Measurements from ENCODE around the gene HTATIP2. TPM values are rescaled to one million over a fixed set of nuclear protein-coding genes. Genes with fewer than 3 reads are reported as not detected.

The HTATIP2 gene
- total RNA-seq, 1 donor from 2014 or later, result 25.4 TPM

GRCh38 chr11:20337526-20338154 is 25.9 kb upstream of the HTATIP2 start:
- DNase-seq (ENCODE audit: low read depth) (peak; percentile 12), FAIRE-seq (no peak)
- Histone ChIP-seq H3K36me3 (ENCODE audit: insufficient read depth, low read length) (no peaks in the 10 kb centered on the region), H3K27me3 (ENCODE audit: insufficient read depth, low read length) (peaks cover 40% of the 10 kb centered on the region), H3K4me1 (ENCODE audit: insufficient read depth, low read length) (no peaks in the 10 kb centered on the region), H3K4me3 (ENCODE audit: insufficient read depth, low read depth, low read length) (no peak overlapping the region), H3K4me2 (ENCODE audit: low read length) (no peak overlapping the region), H2AFZ (ENCODE audit: low read depth, low read length) (no peak overlapping the region), H3K9me3 (ENCODE audit: insufficient read depth, low read depth, low read length) (no peaks in the 10 kb centered on the region), H4K20me1 (ENCODE audit: insufficient read depth, low read length) (no peaks in the 10 kb centered on the region), H3K79me2 (ENCODE audit: insufficient read depth, low read length) (no peaks in the 10 kb centered on the region), H3K9ac (ENCODE audit: low read length) (no peak overlapping the region), H3K27ac (ENCODE audit: low read depth, low read length) (no peak overlapping the region)
- Mint-ChIP-seq H3K27me3 (ENCODE audit: low read depth, unreplicated experiment) (peaks cover 25% of the 10 kb centered on the region), H3K4me3 (ENCODE audit: unreplicated experiment) (no peak overlapping the region), H3K4me1 (ENCODE audit: low read depth, unreplicated experiment) (no peaks in the 10 kb centered on the region), H3K27ac (ENCODE audit: unreplicated experiment) (no peak overlapping the region), H3K36me3 (ENCODE audit: low read depth, unreplicated experiment) (no peaks in the 10 kb centered on the region), H3K9me3 (ENCODE audit: unreplicated experiment) (no peaks in the 10 kb centered on the region)
- peak; percentile 42 for TF ChIP-seq CTCF (IDR thresholded peaks at IDR 0.05; ENCODE audit: insufficient read depth, low read depth, low read length)
- no peak for TF ChIP-seq EZH2 (IDR thresholded peaks at IDR 0.05; ENCODE audit: insufficient read depth, low read length)

GRCh38 chr11:20342347-20343141 is 21.0 kb upstream of the HTATIP2 start:
- H3K36me3 Mint-ChIP-seq (ENCODE audit: low read depth, unreplicated experiment), result peaks cover 2% of the 10 kb centered on the region
- H3K9ac ChIP-seq (ENCODE audit: low read length), result no peak overlapping the region
- H3K27me3 Mint-ChIP-seq (ENCODE audit: low read depth, unreplicated experiment), result peaks cover 43% of the 10 kb centered on the region
- H3K4me1 ChIP-seq (ENCODE audit: insufficient read depth, low read length), result no peaks in the 10 kb centered on the region
- no peaks in the 10 kb centered on the region for H4K20me1 ChIP-seq (ENCODE audit: insufficient read depth, low read length)
- no peak overlapping the region for H3K4me3 ChIP-seq (ENCODE audit: insufficient read depth, low read depth, low read length)
- FAIRE-seq (no peak), DNase-seq (ENCODE audit: low read depth) (no peak)
- TF ChIP-seq CTCF (IDR thresholded peaks at IDR 0.05; ENCODE audit: insufficient read depth, low read depth, low read length) (no peak), EZH2 (IDR thresholded peaks at IDR 0.05; ENCODE audit: insufficient read depth, low read length) (no peak)
- H3K27ac Mint-ChIP-seq (ENCODE audit: unreplicated experiment), result no peak overlapping the region
- H3K79me2 ChIP-seq (ENCODE audit: insufficient read depth, low read length), result no peaks in the 10 kb centered on the region
- no peaks in the 10 kb centered on the region for H3K36me3 ChIP-seq (ENCODE audit: insufficient read depth, low read length)
- no peaks in the 10 kb centered on the region for H3K4me1 Mint-ChIP-seq (ENCODE audit: low read depth, unreplicated experiment)
- peaks cover 28% of the 10 kb centered on the region for H3K27me3 ChIP-seq (ENCODE audit: insufficient read depth, low read length)
- no peak overlapping the region for H3K4me2 ChIP-seq (ENCODE audit: low read length)
- H3K4me3 Mint-ChIP-seq (ENCODE audit: unreplicated experiment), result no peak overlapping the region
- H3K9me3 ChIP-seq (ENCODE audit: insufficient read depth, low read depth, low read length), result no peaks in the 10 kb centered on the region
- H3K9me3 Mint-ChIP-seq (ENCODE audit: unreplicated experiment), result peaks cover 7% of the 10 kb centered on the region
- no peak overlapping the region for H2AFZ ChIP-seq (ENCODE audit: low read depth, low read length)
- no peak overlapping the region for H3K27ac ChIP-seq (ENCODE audit: low read depth, low read length)

GRCh38 chr11:20351136-20351535 is 12.4 kb upstream of the HTATIP2 start:
- FAIRE-seq, result no peak
- H3K4me1 Mint-ChIP-seq (ENCODE audit: low read depth, unreplicated experiment), result peaks cover 7% of the 10 kb centered on the region
- H3K9me3 ChIP-seq (ENCODE audit: insufficient read depth, low read depth, low read length), result no peaks in the 10 kb centered on the region
- no peaks in the 10 kb centered on the region for H4K20me1 ChIP-seq (ENCODE audit: insufficient read depth, low read length)
- peaks cover 12% of the 10 kb centered on the region for H3K27me3 ChIP-seq (ENCODE audit: insufficient read depth, low read length)
- no peaks in the 10 kb centered on the region for H3K36me3 Mint-ChIP-seq (ENCODE audit: low read depth, unreplicated experiment)
- no peak for DNase-seq (ENCODE audit: low read depth)
- H3K4me2 ChIP-seq (ENCODE audit: low read length), result no peak overlapping the region
- no peak overlapping the region for H2AFZ ChIP-seq (ENCODE audit: low read depth, low read length)
- H3K79me2 ChIP-seq (ENCODE audit: insufficient read depth, low read length), result no peaks in the 10 kb centered on the region
- H3K4me3 ChIP-seq (ENCODE audit: insufficient read depth, low read depth, low read length), result no peak overlapping the region
- no peak overlapping the region for H3K27ac ChIP-seq (ENCODE audit: low read depth, low read length)
- no peaks in the 10 kb centered on the region for H3K9me3 Mint-ChIP-seq (ENCODE audit: unreplicated experiment)
- no peak overlapping the region for H3K9ac ChIP-seq (ENCODE audit: low read length)
- H3K27me3 Mint-ChIP-seq (ENCODE audit: low read depth, unreplicated experiment), result peaks cover 7% of the 10 kb centered on the region
- no peak for TF ChIP-seq CTCF (IDR thresholded peaks at IDR 0.05; ENCODE audit: insufficient read depth, low read depth, low read length)
- TF ChIP-seq EZH2 (IDR thresholded peaks at IDR 0.05; ENCODE audit: insufficient read depth, low read length), result no peak
- no peak overlapping the region for H3K27ac Mint-ChIP-seq (ENCODE audit: unreplicated experiment)
- H3K4me1 ChIP-seq (ENCODE audit: insufficient read depth, low read length), result no peaks in the 10 kb centered on the region
- no peaks in the 10 kb centered on the region for H3K36me3 ChIP-seq (ENCODE audit: insufficient read depth, low read length)
- no peak overlapping the region for H3K4me3 Mint-ChIP-seq (ENCODE audit: unreplicated experiment)

All from astrocyte (in vitro differentiated cells and primary cell).